Calu3 (cell line): ENCODE results near the gene KRT78. TPM values are rescaled to one million over a fixed set of nuclear protein-coding genes. Genes with fewer than 3 reads are reported as not detected.

Experiments
- BruUV-seq: library from RNA; stranded (reverse); fragments of 400-500 nt; replicated peaks from 2 replicates; lab custom pipeline; 2021; lab: Mats Ljungman, UMichigan
- CTCF ChIA-PET: fragments of 300-600 bp; sonication (Branson Sonifier 250); formaldehyde crosslinking; loops from one replicate; lab custom pipeline; 2022; ENCODE audit warnings: antibody characterized with exemption; lab: Charles Lee
- DNase-seq: peaks from one replicate; pipeline ENCODE4 v3.0.0; 2022
- H3K27ac Mint-ChIP-seq: one replicate; pipeline ENCODE4 v1.8.0; 2022; ENCODE audit warnings: mixed read lengths; ENCODE audit not compliant: unreplicated experiment
- H3K27me3 Mint-ChIP-seq: one replicate; pipeline ENCODE4 v1.8.0; 2022; ENCODE audit warnings: mixed read lengths; ENCODE audit not compliant: unreplicated experiment
- H3K36me3 Mint-ChIP-seq: one replicate; pipeline ENCODE4 v1.8.0; 2022; ENCODE audit warnings: mild to moderate bottlenecking, moderate library complexity, mixed read lengths; ENCODE audit not compliant: insufficient read depth, unreplicated experiment
- H3K4me1 Mint-ChIP-seq: one replicate; pipeline ENCODE4 v1.8.0; 2022; ENCODE audit warnings: mild to moderate bottlenecking, low read depth, mixed read lengths; ENCODE audit not compliant: unreplicated experiment
- H3K4me3 Mint-ChIP-seq: one replicate; pipeline ENCODE4 v1.8.0; 2022; ENCODE audit warnings: mild to moderate bottlenecking, low read depth, moderate library complexity, mixed read lengths; ENCODE audit not compliant: unreplicated experiment
- H3K9me3 Mint-ChIP-seq: one replicate; pipeline ENCODE4 v1.8.0; 2022; ENCODE audit warnings: low read depth, mixed read lengths; ENCODE audit not compliant: unreplicated experiment
- CTCF ChIP-seq: fragments of 200-600 bp; IDR thresholded peaks from one replicate; pipeline ENCODE4 v1.8.0; 2022; ENCODE audit warnings: antibody characterized with exemption; ENCODE audit not compliant: unreplicated experiment
- intact Hi-C: fragments of 100-400 bp; cut with micrococcal nuclease; formaldehyde crosslinking; loops from one replicate; pipeline ENCODE4 v1.10.0; 2022; ENCODE audit not compliant: unreplicated experiment
- total RNA-seq: library from RNA; stranded (reverse); gene quantifications from 2 replicates; pipeline ENCODE4 v1.2.3, GENCODE V29; 2022

Gene KRT78
- total RNA-seq, 1 experiment from 2014 or later, result 0.59 TPM

GRCh38 chr12:52892974-52893373 lies 44.2 kb upstream of the KRT78 start:
- peaks cover 62% of the 10 kb centered on the region for H3K36me3 Mint-ChIP-seq
- no peaks in the 10 kb centered on the region for H3K27me3 Mint-ChIP-seq
- no peak overlapping the region for H3K27ac Mint-ChIP-seq
- no peaks in the 10 kb centered on the region for H3K9me3 Mint-ChIP-seq
- BruUV-seq, result no TSS peak
- no peak overlapping the region for H3K4me3 Mint-ChIP-seq
- CTCF ChIA-PET, result no interaction called here
- TF ChIP-seq CTCF, result no peak
- H3K4me1 Mint-ChIP-seq, result peaks cover 22% of the 10 kb centered on the region
- intact Hi-C loops, result no loop called here
- DNase-seq, result no peak

- intact Hi-C loops, result no loop called here
- peaks cover 55% of the 10 kb centered on the region for H3K36me3 Mint-ChIP-seq
Measured at GRCh38 chr12:52892207-52892852, 43.5 kb upstream of the KRT78 start.

GRCh38 chr12:52891044-52891443 lies 42.2 kb upstream of the KRT78 start:
- H3K36me3 Mint-ChIP-seq, result peaks cover 48% of the 10 kb centered on the region
- H3K4me1 Mint-ChIP-seq, result peaks cover 7% of the 10 kb centered on the region
- BruUV-seq, result no TSS peak
- no peak overlapping the region for H3K27ac Mint-ChIP-seq
- DNase-seq, result no peak
- intact Hi-C loops, result no loop called here
- no peak for TF ChIP-seq CTCF
- CTCF ChIA-PET, result interaction anchor here (0.7 kb wide), 1 partner anchor 169 kb away, joined by 5 read pairs; no protein-coding TSS in a partner anchor
- H3K27me3 Mint-ChIP-seq, result no peaks in the 10 kb centered on the region
- H3K9me3 Mint-ChIP-seq, result no peaks in the 10 kb centered on the region
- H3K4me3 Mint-ChIP-seq, result no peak overlapping the region

More at GRCh38 chr12:52892207-52892852, 43.5 kb upstream of the KRT78 start:
- Mint-ChIP-seq H3K9me3 (no peaks in the 10 kb centered on the region), H3K4me3 (no peak overlapping the region), H3K27ac (no peak overlapping the region), H3K27me3 (no peaks in the 10 kb centered on the region), H3K4me1 (peaks cover 20% of the 10 kb centered on the region)
- no peak for DNase-seq
- TF ChIP-seq CTCF, result no peak
- CTCF ChIA-PET, result no interaction called here
- BruUV-seq, result no TSS peak

GRCh38 chr12:52890417-52890816 lies 41.6 kb upstream of the KRT78 start:
- no peaks in the 10 kb centered on the region for H3K27me3 Mint-ChIP-seq
- peaks cover 41% of the 10 kb centered on the region for H3K36me3 Mint-ChIP-seq
- BruUV-seq, result no TSS peak
- peak overlapping the region; percentile 52 for H3K27ac Mint-ChIP-seq
- CTCF ChIA-PET, result no interaction called here
- intact Hi-C loops, result no loop called here
- no peak for TF ChIP-seq CTCF
- peaks cover 1% of the 10 kb centered on the region for H3K4me1 Mint-ChIP-seq
- no peak overlapping the region for H3K4me3 Mint-ChIP-seq
- no peaks in the 10 kb centered on the region for H3K9me3 Mint-ChIP-seq
- no peak for DNase-seq
